ENCODE data around the gene ZNF526.

Gene ZNF526

DNA sequence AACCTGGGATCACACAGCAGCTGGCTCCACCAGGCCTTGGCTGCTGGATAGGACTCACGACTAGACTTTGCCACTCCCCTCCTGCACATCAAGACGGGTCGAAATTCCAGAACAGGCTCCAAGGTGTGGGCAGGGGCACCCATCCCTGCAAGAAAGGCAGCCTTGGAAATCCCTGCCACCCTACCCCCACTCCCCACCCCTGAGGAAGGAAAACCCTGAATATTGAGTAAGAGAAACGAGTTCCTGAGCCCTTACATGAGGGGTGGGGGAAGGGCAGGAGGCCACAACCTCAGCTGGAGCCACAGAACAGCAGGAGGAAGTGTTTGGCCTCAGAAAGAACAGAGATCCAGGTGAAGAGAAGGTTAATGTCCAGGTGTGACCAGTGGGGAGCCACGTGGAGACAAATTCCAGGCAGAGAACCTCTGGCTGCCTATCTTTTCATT, 22.7 kb upstream of the ZNF526 start:
- DNase-seq = peak in 1 of 2 donors; percentile 40

GRCh38 chr19:42198676-42199439, 21.3 kb upstream of the ZNF526 start:
- DNase-seq = peak; percentile 79 to 85

- peak; percentile 71 to 77 for DNase-seq
Observed at GRCh38 chr19:42199440-42200115, 20.5 kb upstream of the ZNF526 start.

GRCh38 chr19:42200116-42200715, 19.9 kb upstream of the ZNF526 start:
- no peak for DNase-seq

DNA sequence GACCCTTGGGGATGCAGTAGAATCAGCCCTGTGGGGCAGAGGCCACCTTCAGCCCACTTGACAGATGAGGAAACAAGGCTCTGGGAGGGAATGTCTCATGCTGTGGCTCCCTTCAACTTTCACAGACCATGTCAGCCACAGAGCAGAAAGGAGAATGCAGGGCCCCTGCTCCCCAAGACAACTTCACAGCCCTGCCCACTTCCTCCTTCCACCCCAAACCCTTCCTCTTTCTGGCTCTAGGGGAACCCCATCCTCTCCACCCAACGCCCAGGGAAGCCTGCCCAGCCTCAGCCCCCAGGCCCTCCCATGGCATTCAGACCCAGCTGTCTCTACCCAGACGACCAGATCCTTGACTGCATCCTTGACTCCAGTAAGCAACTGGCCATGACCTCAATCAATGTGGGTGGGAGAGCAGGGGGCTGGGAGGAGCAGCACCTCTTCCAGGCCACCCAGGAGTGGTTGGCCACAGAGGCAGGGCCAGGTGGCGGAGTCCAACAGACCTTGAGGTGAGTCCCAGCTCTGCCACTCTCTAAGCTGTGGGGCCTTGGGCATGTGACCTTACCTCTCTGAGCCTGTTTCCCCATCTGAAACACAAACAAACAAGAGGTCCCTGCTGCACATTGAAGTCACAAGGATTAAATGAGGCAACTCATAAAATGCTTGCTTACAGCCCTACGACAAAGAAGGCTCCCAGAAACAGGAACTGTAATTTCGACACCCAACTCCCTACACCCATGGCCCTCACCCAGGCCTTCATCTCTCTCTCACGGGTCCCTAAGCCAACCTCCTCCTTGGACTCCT, 18.4 kb upstream of the ZNF526 start:
- peak; percentile 74 to 85 for DNase-seq

- DNase-seq = no peak
Observed at GRCh38 chr19:42202290-42202880, 17.7 kb upstream of the ZNF526 start.

DNA sequence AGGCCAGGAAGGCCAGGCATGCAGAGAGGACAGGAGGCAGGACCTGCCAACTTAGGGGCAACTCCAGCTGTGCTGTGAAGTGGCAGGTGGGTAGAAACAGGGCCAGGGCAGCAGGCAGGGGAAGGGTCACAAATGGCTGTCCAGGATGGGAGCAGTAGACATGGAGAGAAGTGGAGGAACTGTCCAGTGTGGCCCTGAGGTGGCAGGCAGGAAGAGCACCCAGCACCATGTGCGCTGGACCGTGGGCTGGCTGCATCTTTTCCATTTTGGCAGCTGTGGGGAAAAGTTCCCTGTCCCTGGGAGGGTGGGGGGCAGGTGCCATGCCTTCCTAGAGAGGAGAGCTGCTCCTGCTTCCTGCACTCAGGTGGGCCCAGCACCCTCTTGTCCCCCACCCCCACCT, 16.4 kb upstream of the ZNF526 start:
- DNase-seq = no peak

DNA sequence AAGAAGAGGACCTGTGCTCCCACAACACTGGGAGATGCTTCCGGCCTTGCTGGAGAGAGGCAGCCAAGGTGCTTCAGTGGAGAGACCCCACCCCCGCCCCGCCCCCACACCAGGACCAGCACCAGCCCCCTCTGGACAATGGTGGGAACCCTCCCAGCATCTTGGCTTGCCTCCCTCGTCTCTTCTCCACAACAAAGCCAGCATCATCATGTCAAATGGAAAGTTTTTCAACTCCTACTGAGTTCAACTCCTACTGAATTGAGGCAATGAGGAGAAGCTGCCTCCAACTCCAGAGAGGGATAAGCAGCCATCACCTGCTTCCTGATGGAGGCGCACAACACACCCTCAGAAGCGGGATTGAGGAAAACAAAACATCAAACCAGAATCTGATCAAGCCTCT, 15.4 kb upstream of the ZNF526 start:
- no peak for DNase-seq

DNA sequence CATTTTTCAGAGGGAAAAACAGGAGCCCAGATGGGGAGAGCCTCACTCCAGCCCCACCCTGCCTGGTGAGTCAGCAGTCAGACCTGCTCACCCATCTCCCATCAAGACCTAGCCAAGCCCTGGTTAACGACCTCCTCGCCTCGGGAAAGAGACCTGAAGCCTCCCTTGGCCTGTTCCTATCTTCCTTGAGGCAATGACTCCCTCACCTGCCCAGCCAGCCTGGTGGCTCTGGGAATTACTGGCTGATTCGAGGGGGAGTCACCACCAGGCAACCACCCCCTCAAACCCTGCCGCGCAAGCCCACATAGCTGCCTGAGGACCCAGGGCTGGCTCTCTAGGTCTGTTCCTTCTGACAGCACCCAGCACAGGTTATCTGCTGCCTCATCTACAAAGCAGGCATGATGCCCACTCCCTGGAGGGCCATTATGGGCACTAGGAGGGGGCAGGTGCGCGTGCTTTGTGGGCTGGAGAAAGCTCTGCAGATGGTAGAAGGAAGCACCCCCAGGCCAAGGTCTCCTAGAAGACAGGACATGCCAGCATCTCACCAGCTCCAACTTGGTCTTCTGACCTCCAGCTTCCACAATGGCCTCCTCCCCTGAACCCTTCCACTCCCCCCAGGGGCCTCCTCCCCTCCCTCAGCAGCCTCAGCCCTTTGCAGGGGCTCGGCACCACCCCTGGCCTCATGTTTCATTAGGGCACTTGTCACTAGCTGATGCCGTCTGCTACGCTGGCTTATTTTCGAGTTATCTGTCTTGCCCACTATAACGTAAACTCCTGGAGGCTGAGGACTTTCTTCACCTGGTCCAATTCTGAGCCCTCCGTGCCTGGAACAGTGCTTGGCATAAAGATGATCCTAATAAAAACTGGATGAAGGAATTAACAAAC, 13.0 kb upstream of the ZNF526 start:
- DNase-seq = no peak

- peak in 1 of 2 donors; percentile 55 for DNase-seq
Observed at GRCh38 chr19:42207767-42208271, 12.3 kb upstream of the ZNF526 start.

- DNase-seq = no peak
Observed at GRCh38 chr19:42208612-42209011, 11.5 kb upstream of the ZNF526 start.

DNA sequence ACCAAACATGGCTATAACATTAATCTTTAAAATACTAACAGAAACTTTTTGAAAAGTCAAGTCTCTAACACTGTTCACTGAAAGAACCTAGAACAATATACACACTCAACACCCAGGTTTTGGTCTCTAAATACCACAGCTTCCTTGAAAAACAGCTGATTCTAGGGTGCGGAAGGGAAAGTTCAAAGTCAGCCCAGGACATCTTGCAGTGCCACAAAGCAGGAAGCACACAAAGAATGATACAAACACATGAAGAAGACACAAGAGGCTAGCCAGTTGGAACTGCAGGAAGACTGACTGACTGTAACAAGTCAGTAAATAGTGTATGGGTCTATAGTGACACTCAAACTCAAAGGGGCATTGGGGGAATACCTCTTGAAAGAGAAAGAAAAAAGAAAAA, 7.2 kb upstream of the ZNF526 start:
- no peak for DNase-seq

- no peak for DNase-seq
Observed at GRCh38 chr19:42214810-42215485, 5.2 kb upstream of the ZNF526 start.

- peak in 1 of 2 donors; percentile 25 for DNase-seq
Observed at GRCh38 chr19:42216653-42217519, 3.2 kb upstream of the ZNF526 start.

GRCh38 chr19:42217520-42218437, 2.3 kb upstream of the ZNF526 start, which contains the start of gene DEDD2:
TSS of gene DEDD2 (minus strand) at chr19:42217677. CDS start at chr19:42217007, 670 bp downstream.
- peak; percentile 100 for DNase-seq

DNA sequence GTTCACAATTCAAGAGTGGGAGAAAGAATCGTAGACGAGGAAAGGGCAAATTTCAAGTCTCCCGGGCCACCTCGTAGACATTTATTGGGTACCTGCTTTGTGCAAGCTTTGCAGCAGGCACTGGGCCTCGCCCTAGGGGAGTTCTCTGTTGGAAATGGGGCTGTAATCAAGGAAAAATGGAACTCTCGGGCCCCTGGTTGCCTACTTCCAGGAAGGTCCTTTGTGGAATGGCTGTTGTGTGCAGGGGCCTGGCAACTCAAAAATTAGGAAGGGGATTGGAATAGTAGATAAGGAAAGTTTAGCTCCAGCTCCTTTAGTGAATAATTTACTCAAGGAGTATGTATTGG, 612 bp downstream of the ZNF526 start:
- DNase-seq = no peak

DNA sequence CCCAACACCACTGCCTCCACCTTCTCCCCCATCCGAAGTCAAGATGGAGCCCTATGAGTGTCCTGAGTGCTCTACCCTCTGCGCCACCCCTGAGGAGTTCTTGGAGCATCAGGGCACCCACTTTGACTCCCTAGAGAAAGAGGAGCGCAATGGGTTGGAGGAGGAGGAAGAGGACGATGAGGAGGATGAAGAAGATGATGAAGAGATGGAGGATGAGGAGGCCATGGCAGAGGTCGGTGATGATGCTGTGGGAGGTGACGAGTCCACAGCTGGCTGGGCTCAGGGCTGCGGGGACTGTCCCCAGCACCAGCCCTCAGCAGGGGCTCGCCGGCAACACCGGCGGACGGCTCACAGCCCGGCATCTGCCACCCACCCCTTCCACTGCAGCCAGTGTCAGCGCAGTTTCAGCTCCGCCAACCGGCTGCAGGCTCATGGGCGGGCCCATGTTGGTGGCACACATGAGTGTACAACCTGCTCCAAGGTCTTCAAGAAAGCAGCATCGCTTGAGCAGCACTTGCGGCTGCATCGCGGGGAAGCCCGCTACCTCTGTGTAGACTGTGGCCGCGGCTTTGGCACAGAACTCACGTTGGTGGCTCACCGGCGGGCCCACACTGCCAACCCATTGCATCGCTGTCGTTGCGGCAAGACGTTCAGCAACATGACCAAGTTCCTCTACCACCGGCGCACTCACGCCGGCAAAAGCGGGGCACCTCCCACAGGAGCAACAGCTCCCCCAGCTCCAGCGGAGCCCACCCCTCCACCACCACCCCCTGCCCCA, 5.0 kb downstream of the ZNF526 start:
- DNase-seq = no peak

Measured in CD4-positive, alpha-beta T cell treated with Interleukin-1 beta for 1 hour (primary cell).